Epidermal melanocyte (primary cell): ENCODE results near the gene TMEM109.

Experiments used
- DNase-seq: peaks from one replicate; pipeline ENCODE4 v3.0.0; 2011; ENCODE audit warnings: low spot score; ENCODE audit not compliant: insufficient read length

Gene TMEM109

GRCh38 chr11:60878245-60879101 lies 35.5 kb upstream of the TMEM109 start:
- DNase-seq, result no peak

GRCh38 chr11:60879104-60879503 lies 34.9 kb upstream of the TMEM109 start:
- DNase-seq, result no peak

- no peak for DNase-seq
These were observed 33.9 kb upstream of the TMEM109 start for GRCh38 chr11:60879971-60880588.

GRCh38 chr11:60880643-60881282 lies 33.2 kb upstream of the TMEM109 start:
- no peak for DNase-seq

- DNase-seq, result no peak
These were observed 26.4 kb upstream of the TMEM109 start for GRCh38 chr11:60887556-60887955.

GRCh38 chr11:60889869-60890311 lies 24.1 kb upstream of the TMEM109 start:
- DNase-seq, result no peak

- DNase-seq, result no peak
These were observed 23.3 kb upstream of the TMEM109 start for GRCh38 chr11:60890696-60891095.

- DNase-seq, result no peak
These were observed 22.7 kb upstream of the TMEM109 start for GRCh38 chr11:60891103-60891741.

- no peak for DNase-seq
These were observed 18.3 kb upstream of the TMEM109 start for GRCh38 chr11:60895687-60896086.

GRCh38 chr11:60897496-60897895 lies 16.5 kb upstream of the TMEM109 start:
- DNase-seq, result no peak

- peak; percentile 64 for DNase-seq
These were observed 14.7 kb upstream of the TMEM109 start for GRCh38 chr11:60899046-60899936.

- DNase-seq, result no peak
These were observed 14.0 kb upstream of the TMEM109 start for GRCh38 chr11:60899977-60900376.

- DNase-seq, result no peak
These were observed 13.1 kb upstream of the TMEM109 start for GRCh38 chr11:60900673-60901404.

GRCh38 chr11:60902625-60903024 lies 11.3 kb upstream of the TMEM109 start:
- no peak for DNase-seq

- no peak for DNase-seq
These were observed 8.9 kb upstream of the TMEM109 start for GRCh38 chr11:60905047-60905446.

GRCh38 chr11:60905551-60906113 lies 8.3 kb upstream of the TMEM109 start:
- no peak for DNase-seq

GRCh38 chr11:60906132-60906972 lies 7.6 kb upstream of the TMEM109 start, which contains the start of gene PRPF19:
Gene PRPF19 (minus strand): TSS chr11:60906585. CDS start chr11:60906382, 203 bp downstream.
- DNase-seq, result peak; percentile 95

- no peak for DNase-seq
These were observed 5.2 kb upstream of the TMEM109 start for GRCh38 chr11:60908803-60909202.
